GM18907 (cell line): ENCODE results near the gene SLCO2A1.

Source experiments
- ATAC-seq: cut with Tn5 transposase; IDR thresholded peaks from one replicate; pipeline ENCODE4 v1.9.1; 2021; ENCODE audit warnings: mild to moderate bottlenecking, moderate library complexity; ENCODE audit not compliant: unreplicated experiment

The SLCO2A1 gene

DNA sequence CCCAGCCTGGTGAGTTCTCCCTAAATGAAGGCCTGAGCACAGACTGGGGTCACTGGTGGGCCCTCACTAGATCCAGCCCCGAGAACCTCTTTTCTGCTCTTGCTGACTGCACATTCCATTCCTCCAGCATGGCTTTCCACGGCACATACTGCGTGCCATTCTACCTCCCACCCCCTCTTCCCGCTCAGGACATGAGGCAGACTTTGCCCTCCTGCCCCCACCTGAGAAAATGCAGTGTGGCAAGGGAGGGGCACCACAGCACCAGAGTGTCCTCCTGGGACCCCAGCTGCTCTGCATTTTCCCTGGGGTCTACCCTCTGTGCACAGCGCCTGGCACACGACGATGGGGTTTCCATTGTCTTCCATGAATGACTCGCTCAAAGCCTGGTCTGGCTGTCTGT lies 6.1 kb upstream of the SLCO2A1 start:
- no peak for ATAC-seq

DNA sequence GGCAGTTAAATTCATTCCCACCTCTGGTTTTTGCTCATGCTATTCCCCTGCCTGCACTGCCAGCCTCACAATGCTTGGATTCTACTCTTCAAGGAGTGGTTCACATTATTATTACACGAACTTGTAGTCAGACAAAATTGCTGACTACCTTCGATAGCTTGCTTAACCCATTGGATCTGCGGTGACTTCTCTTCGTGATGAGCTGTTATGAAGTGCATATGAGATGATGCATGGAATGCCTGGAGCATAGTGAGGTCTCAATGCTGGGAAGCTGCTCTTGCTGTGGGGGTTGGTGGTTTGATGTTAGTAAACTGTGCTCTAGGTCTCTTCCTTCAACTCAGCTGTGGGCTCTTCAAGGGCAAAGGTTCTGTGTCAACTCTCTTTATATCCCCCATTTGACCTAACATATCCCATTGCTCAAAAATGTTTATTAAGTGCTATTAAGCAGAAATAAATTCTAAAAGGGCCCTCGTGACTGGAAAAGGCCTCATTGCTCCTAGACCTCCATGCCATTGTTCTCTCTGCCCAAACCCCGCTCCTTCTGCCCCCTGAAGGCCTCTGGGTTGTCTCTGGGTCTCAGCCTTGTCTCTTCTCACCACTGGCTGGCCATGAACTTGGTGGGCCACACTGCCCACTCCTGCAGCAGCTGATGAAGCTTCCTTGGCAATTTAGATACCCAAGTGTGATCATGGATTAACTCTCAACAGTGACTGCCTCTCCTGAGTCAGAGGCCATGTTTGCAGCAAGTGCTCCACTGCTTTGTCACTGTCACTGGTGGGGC lies 4.5 kb upstream of the SLCO2A1 start:
- ATAC-seq, result no peak

DNA sequence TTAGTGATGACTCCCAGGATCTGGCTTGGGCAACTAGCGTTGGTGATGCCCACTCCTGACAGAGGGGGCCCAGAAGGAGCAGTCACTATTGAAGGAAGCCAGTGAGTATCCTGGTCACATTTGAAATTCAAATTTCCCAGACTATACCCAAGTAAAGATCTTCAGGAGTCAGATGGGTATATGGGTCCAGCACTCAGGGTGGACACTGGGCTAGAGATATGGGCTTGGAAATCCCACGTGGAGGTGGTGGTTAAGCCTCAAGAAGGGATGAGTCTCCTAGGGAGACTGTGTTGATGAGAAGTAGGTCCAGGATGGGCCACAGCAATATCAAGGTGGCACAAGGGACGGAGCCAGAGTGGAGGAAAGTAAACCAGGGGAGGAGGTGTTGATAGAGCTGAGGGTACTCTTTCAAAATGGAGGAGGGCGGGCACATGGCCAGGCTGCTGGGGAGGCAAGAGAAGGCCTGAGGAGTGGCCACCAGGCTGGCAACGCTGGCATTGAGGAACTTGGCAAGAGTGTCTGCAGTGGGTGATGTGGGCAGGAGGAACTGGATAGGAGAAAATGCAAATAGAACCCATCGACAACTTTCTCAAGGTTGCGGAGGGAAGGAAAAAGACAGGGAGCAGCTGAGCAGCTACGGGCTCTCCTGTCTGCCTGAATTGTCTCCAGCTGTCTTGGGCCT lies 3.7 kb upstream of the SLCO2A1 start:
- no peak for ATAC-seq

DNA sequence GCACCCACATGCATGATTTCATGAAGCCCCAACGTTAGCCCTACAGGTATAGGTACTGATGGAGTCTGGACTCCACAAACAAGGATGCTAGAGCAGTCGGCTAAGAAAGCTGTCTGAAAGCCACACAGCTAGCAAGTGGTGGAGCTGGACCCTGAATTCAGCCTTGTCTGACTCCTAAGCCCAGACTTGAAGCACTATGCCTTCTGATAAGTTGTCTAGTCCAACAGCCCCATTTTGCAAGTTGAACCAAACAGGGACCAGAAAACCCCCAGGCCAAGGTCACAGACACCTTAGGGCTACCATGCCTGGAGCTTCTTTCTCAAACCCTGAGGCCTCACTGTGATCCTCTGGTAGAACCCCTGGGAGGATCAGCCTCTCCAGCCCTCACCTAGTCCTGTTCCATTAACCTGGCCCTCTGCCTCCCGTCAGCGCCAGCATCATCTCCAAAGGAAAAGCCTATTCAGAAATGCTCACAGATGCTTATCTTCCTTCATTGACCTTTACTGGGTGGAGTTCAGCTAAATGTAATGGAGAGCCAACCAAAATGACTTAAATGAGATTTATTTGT lies 1.7 kb upstream of the SLCO2A1 start:
- no peak for ATAC-seq

DNA sequence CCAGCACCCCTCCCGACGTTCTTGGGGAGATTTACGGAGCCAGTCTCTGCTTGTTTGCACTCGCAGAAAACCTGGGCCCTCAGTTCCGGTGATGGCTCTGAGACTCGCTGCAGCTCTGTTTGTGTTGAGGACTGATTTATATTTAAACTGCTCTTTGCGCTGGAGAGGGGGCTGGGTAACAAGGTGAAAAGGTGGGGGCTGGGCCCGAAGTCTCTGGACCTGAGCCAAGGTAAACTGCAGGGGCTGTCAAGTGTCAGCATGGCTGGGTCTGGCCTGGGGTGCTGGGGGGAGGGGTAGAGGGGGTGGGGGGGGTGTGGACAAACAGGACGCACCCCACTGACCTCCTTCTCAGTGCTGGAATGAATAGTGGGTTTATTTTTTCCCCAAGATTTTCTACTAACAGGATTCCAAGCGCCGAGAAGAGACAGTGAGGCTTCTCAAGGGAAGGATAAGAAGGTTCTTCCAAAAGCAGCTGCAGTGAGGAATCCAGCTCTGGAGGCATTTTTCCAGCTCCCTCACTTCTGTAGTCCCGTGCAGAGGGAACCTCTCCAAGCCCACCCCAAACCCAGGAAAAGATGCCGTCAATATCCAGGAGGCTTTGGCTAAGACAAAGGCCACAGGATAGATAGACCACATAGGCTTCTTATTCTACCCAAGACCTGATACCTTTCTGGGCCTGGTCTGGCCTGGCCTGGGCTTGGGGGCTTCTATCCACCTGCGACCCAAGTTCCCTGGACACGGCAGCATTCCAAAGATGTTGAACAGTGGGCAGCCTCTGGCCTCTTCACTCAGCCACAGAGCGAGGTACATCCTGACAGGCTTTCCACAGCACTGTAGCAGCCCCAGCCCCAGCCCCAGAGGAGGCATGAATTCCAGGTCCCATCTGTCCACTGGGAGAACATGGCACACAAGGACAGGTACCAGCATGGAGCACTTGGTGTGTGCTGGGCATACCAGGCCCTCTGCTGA lies 938 bp upstream of the SLCO2A1 start:
- ATAC-seq, result no peak

DNA sequence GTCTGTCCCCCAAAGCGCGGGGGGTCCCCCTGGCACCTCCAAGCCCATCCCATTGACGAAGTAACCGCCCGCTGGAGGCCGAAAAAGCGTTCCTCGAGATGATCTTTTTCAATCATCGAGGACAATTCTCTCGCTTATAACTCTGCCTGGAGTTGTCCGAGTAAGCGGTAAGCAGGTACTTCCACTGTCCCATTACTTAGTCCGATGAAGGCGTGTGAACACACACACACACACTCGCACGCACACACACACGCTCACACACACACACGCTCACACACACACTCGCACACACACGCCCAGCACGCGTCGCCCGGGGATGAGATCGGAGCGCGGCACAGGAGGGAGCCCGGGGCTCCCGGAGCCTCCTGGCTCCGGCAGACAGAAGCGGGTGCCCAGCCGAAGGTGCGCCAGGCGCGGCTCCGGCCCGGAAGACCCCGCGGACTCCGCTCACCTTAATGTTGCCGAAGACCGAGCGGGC lies 430 bp downstream of the SLCO2A1 start:
- ATAC-seq, result no peak

DNA sequence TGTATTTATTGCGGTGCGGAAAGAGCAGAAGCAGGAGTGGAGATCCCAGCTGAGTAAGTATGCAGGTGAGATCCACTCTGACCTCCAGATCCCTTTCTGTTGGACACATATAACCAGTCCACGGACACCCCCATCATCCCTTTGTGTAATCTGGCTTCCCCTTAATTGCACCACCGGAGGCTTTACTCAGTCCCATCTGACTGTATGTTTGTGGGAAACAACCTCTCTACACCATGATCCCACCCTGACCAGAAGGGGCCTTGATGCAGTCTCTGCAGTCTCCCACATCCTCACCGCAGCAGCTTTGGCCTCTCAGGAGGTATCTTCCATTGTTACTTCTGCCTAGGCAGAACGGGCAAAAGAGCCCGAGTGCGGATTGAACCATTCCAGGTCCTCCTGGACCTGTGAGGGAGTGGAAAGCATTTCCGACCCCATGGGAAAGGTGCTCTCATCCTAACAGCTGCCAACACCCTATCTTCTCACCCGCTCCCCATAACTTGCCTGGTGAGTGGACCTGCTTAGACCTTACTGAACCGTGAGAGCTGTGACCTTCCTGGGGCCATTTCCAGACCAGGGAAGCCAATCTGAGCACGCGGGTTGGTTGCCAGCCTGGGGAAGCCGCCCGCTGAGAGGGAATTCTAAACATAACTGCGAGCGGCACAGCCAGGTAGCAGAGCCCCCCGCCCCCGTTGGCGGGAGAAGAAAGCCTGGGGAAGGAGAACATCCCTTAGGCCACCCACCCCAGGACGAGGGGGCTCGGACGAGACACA lies 1.1 kb downstream of the SLCO2A1 start:
- ATAC-seq, result no peak

DNA sequence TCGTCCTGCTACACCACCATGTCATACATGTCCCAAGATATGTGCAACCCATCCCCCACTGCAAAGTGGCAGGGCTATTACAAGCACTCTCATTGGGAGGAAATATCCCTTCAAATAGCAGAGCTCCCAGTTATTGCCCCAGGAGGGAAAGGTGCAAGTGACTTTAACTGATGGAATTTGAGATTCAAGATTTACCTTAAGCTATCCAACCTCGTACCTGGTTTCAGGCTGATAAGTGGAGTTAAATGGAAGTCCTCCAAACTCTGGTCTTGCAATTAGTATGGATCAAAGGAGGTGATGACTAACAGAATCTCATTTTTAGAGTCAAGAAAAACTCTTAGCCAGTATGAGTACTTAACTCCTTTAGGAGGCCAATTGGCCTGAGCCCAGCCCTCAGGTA lies 2.1 kb downstream of the SLCO2A1 start:
- ATAC-seq, result no peak

DNA sequence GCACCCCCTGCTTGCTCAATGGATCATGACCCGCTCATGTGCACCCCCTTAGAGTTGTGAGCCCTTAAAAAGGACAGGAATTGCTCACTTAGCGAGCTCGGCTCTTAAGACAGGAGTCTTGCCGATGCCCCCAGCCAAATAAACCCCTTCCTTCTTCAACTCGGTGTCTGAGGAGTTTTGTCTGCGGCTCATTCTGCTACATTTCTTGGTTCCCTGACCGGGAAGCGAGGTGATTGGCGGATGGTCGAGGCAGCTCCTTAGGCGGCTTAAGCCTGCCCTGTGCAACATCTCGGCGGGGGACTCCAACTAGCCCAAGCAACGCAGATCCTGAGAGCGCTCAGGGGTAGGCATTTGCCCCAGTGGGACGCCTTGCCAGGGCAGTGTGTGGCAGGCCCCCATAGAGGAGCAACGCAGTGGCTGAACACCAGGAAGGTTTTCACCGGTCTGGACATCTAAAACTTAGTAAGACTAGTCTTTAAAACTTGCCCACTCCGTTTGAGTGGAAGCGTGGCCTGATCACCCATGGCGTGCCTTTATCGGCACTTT lies 9.5 kb downstream of the SLCO2A1 start:
- no peak for ATAC-seq

DNA sequence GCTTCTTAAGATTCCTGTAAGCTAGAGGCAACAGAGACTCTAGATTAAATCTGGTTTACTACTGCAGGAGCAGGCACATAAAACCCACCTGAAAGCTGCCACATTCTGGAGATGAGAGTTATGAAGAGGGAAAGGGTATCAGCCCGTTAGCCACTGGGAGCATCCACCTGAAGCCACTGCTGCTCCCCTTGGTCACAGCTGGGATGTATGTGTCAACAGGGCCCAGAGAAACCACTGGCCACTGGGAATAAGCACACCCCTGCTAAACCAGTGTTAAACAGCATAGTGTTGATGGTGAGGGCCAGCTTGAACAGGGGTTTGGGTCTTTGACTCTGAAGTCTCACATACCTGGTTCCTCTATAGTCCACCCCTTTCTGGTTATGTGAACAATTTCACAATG lies 10.9 kb downstream of the SLCO2A1 start:
- ATAC-seq, result no peak

DNA sequence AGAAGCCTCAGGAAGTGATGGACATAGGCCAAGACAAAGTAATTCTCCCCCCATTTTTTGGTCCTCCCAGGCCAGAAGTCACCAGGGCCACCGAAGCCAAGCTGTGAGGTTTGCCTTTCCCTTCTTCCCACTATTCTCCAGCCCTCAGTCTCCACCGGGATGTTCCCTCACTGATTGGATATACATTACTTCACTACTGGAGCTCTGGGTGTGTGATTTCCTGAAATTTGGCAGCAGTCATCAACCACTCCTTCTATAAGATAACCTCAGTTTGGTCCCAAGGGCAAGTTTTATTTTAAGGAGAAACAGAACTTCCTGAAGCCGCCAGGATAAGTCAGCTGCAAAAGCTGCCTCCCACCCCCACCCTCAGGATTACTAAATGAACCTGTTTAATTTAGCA lies 11.3 kb downstream of the SLCO2A1 start:
- ATAC-seq, result no peak

DNA sequence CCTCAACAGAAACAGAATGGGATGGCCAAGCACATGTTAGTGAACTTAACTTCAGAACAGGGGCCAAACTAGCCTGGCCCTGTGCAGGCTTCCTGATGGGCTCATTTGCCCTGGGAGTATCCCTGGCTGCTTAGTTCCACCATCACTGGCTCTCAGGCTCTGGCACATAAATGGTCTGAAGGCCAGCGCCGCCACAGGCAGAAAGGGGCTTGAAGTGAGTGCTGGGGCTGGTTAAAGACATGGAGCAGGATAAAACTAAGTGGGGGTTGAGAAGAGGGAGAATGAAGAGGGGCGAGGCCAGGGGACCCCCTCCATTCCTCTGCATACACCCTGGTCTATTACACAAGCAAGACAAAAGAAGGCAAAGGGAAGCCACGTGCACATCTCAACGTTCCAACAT lies 12.2 kb downstream of the SLCO2A1 start:
- no peak for ATAC-seq

DNA sequence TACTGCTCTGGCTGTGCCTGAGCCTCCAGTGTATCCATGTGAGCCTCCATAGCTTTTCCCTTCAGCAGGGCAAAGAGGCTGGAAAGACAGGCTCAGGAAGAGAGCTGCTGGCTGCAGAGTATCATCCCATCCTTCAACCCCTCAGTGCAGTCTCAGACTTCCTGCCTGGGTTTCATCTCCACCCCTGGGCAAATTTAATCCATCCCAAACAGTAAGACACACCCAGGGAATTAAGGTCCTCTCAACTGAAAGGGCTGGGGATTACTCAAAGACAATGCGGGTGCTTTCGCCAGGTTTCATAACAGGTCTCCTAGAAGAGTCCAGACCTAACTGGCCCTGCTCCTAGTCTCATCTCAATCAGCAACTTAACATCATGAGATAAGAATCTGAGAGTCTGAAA lies 15.5 kb downstream of the SLCO2A1 start:
- ATAC-seq, result no peak

DNA sequence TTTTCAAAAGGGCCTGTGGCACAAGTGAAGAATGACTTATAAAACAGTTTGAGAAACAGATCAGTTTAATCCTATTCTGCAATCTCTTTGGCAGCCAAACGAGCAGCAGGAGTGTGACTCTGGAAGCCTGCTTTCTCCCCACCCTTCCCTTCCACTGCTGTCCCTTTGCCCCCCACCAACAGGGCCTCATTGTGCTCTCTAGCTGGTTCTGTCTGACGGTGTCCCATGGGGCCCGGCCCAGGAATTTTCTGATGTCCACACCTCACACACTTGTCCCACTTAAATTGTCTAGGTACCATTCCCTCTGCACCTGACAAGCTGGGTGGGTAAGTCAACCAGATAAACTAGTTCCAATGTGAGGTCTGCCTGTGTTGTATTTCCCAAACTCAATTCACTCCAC lies 16.4 kb downstream of the SLCO2A1 start:
- ATAC-seq, result no peak

DNA sequence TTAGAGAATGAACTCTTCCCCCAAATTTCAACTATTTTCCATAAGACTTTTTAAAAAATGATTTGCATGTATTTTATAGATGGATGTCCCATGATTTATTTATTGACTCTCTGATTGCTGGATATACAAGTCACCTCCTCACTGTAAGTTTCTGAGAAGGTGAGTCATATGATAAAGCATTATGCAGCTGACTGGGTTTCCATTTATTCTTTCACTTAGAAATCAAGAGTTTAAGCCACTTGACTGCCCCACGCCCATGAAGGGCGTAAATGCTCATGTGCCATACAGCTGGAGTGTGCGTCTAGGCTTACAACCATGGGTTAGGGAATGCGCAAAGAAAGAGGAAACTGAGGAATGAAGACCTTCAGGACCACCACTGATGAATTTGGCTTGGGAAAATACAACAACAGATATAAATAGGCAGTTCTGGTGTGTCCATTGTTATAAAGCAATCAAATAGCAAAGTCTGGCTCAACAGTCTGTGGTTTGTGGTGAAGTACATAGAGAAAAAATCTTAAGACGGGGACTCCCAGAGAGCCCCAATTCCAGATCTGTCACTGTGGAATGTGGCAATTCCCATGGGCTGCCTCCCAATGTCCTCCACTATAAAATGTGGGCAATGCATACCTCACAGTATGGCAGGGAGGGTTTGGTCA lies 20.3 kb downstream of the SLCO2A1 start:
- ATAC-seq, result no peak

DNA sequence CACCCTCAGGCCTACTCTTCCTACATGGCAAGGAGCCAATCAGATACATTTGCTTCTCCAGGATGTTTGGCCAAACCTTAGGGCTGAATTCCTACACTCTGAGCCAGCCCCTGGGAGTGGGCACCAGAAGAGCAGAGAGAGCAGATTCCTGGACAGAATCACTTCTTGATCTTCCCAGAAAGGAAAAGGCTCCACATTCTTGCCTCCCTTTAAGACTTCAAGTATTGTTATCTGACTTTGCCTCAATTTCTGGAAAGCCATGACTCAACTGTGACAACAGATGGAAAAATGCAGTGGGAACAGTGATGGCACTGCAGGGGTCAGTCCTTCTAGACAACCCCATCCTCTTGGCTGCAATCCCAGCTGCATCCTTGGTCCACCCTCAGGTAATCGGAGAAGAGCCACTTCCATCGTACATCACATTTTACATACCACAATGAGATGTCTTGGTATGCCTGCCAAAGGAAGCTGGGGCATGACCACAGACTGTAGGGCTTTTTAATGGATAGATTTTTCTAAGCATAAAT lies 21.0 kb downstream of the SLCO2A1 start:
- ATAC-seq, result no peak

DNA sequence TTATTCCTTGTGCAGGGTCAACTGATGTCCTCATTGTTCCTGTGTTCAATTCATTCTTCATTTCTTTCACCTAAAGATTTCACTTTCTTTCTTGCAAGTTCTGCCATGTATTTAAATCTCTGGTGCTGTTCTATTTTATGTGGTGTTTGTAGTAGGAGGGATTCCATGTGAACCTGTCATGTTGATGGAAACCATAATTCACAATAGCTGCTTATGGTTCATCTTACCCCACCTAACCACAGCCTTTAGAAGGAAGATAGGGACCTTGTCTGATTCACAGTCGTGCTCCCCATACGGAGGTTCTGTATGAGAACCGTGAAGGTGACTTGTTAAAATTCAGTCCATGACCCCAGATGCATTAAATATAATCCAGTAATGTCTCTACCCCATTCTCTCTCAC lies 21.9 kb downstream of the SLCO2A1 start:
- no peak for ATAC-seq

DNA sequence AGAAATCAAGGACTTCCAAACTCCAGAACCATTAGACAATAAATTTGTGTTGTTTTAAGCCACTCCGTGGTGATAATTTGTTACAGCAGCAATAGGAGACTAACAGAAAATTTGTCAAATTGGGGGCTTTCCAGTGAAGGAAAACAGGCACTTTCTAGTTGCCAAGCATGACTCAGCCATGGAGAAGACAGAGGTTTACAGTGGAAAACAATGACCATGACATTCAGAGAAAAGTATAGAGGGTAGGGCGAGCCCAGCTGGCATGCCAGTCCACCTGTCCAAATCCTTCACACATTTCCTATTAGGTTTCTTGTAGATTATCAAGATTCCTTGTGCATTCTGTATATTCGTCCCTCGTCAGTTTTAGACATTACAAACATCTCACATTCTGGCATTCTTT lies 24.9 kb downstream of the SLCO2A1 start:
- ATAC-seq, result no peak

DNA sequence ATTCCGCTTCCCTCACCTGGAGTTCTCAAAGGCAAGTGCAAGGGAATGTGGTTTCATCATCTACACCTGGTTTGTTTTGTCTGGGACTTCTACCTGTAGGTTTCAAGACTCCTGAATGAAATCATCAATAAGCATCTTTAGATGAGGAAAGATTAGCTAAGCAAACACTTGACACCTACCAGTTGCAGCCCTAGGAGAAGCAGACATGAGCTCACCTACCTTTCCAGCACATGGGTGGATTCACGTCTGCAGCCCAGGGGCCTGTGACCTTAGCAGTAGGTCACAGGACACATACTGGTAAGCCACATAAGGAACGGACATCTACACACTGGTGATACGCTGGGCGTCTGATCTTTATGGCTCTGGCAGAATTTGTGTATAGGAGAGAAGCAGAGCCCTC lies 26.7 kb downstream of the SLCO2A1 start:
- ATAC-seq, result no peak
